Osteocyte (in vitro differentiated cells): ENCODE measurements around the gene SLC22A25. TPM values are rescaled to one million over a fixed set of nuclear protein-coding genes. Genes with fewer than 3 reads are reported as not detected.
"Not testable (repeated sequence)": the region's sequence is repeated elsewhere in the genome, so short reads cannot be mapped to it uniquely, and the experiment has no call there.

ENCODE experiments used
- DNase-seq: peaks from one replicate; pipeline ENCODE4 v3.0.0; 2021; ENCODE audit warnings: mixed read lengths; ENCODE audit not compliant: unreplicated experiment; ENCODE audit errors: extremely low spot score
- H3K27ac Mint-ChIP-seq: one replicate; pipeline ENCODE4 v1.8.0; 2021; ENCODE audit warnings: mild to moderate bottlenecking, mixed read lengths; ENCODE audit not compliant: unreplicated experiment
- H3K27me3 Mint-ChIP-seq: one replicate; pipeline ENCODE4 v1.8.0; 2021; ENCODE audit warnings: mixed read lengths; ENCODE audit not compliant: unreplicated experiment
- H3K36me3 Mint-ChIP-seq: one replicate; pipeline ENCODE4 v1.8.0; 2021; ENCODE audit warnings: mixed read lengths; ENCODE audit not compliant: unreplicated experiment
- H3K4me1 Mint-ChIP-seq: one replicate; pipeline ENCODE4 v1.8.0; 2021; ENCODE audit warnings: mixed read lengths; ENCODE audit not compliant: unreplicated experiment
- H3K4me3 Mint-ChIP-seq: one replicate; pipeline ENCODE4 v1.8.0; 2021; ENCODE audit warnings: mild to moderate bottlenecking, moderate library complexity, mixed read lengths; ENCODE audit not compliant: unreplicated experiment
- H3K9me3 Mint-ChIP-seq: one replicate; pipeline ENCODE4 v1.8.0; 2021; ENCODE audit warnings: mixed read lengths; ENCODE audit not compliant: unreplicated experiment
- total RNA-seq: library from RNA; stranded (reverse); gene quantifications from 2 replicates; pipeline ENCODE4 v1.2.1, GENCODE V29; 2021
- TF ChIP-seq, protein P1 (sequence below): fragments of 200-600 bp; sonication (generic); IDR thresholded peaks from 2 replicates; pipeline ENCODE4 v1.5.0; 2021; ENCODE audit warnings: antibody characterized with exemption, mild to moderate bottlenecking, moderate library complexity

SLC22A25 gene
- total RNA-seq, 1 donor from 2014 or later, result not detected

GRCh38 chr11:63242089-63242781 is 1.2 kb downstream of the SLC22A25 start:
- Mint-ChIP-seq H3K9me3 (no peaks in the 10 kb centered on the region), H3K27ac (no peak overlapping the region), H3K4me3 (no peak overlapping the region), H3K27me3 (no peaks in the 10 kb centered on the region), H3K4me1 (no peaks in the 10 kb centered on the region), H3K36me3 (no peaks in the 10 kb centered on the region)
- TF ChIP-seq, protein P1, sequence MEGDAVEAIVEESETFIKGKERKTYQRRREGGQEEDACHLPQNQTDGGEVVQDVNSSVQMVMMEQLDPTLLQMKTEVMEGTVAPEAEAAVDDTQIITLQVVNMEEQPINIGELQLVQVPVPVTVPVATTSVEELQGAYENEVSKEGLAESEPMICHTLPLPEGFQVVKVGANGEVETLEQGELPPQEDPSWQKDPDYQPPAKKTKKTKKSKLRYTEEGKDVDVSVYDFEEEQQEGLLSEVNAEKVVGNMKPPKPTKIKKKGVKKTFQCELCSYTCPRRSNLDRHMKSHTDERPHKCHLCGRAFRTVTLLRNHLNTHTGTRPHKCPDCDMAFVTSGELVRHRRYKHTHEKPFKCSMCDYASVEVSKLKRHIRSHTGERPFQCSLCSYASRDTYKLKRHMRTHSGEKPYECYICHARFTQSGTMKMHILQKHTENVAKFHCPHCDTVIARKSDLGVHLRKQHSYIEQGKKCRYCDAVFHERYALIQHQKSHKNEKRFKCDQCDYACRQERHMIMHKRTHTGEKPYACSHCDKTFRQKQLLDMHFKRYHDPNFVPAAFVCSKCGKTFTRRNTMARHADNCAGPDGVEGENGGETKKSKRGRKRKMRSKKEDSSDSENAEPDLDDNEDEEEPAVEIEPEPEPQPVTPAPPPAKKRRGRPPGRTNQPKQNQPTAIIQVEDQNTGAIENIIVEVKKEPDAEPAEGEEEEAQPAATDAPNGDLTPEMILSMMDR, result no peak
- no peak for DNase-seq

DNA sequence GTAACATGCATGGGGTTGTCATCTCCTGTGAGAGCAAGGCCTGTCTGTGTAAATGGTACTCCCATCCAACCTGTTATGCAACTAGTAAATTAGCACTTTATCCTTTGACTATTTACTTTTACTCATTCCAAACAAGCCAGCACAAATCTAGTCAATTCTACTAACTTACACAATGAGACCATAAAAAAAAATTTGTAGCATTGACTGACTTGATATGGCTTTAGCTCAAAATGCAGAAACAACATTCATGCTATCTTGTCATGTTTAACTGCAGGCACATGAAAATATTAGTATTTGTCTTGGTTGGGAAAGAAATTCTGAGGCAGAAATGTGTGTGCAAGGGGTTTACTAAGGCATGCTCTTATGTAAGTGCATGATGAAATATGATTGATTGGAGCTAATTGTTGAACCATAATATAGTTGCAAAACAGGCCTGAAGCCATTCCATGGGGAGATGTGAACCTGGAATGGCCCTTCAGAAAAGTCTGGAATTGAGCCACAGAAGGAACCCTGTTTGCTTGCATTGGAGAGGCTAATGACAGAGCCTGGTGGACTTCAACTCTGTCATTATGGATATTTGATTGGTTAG is 2.5 kb downstream of the SLC22A25 start:
- no peak overlapping the region for H3K4me3 Mint-ChIP-seq
- no peak overlapping the region for H3K27ac Mint-ChIP-seq
- H3K36me3 Mint-ChIP-seq, result no peaks in the 10 kb centered on the region
- H3K27me3 Mint-ChIP-seq, result no peaks in the 10 kb centered on the region
- H3K9me3 Mint-ChIP-seq, result peaks cover 4% of the 10 kb centered on the region
- H3K4me1 Mint-ChIP-seq, result no peaks in the 10 kb centered on the region
- DNase-seq, result no peak
- TF ChIP-seq, protein P1, result no peak

DNA sequence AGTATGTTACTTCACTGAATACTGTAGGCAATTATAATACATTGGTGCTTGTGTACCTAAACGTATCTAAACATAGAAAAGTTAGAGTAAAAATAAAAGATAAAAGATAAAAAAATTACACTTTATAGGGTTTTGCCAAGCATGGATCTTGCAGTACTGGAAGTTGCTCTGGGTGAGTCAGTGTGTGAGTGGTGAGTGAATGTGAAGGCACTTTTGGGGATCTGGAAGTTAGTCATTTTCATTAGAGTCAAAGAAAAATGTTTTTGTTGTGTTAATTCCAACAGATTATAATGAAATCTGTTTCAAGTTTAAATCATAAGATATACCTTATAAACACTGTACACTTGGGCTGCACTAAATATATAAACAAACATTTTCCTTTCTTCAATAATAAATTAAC is 3.3 kb downstream of the SLC22A25 start:
- Mint-ChIP-seq H3K4me3 (no peak overlapping the region), H3K36me3 (no peaks in the 10 kb centered on the region), H3K9me3 (peaks cover 8% of the 10 kb centered on the region), H3K27ac (no peak overlapping the region), H3K27me3 (no peaks in the 10 kb centered on the region), H3K4me1 (no peaks in the 10 kb centered on the region)
- TF ChIP-seq, protein P1, result no peak
- DNase-seq, result no peak

DNA sequence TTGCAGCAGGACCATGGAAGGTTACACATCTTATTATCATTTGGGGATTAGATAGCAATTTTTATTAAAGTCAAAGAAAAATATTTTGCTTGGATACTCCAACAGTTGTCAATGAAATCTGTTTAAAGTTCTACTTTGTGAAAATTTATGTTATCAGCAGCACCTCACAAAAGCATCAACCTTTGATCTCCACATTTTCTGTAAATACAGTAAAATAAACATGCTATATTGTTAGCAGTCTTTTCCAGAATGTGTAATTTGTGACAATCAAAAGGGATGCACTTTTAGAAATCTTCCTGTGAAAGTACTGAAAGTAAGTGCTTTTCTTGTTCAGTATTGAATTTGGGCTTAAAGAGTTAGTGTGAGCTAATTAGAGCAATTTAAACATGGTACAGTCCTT is 4.1 kb downstream of the SLC22A25 start:
- H3K27ac Mint-ChIP-seq, result no peak overlapping the region
- no peak overlapping the region for H3K4me3 Mint-ChIP-seq
- no peaks in the 10 kb centered on the region for H3K27me3 Mint-ChIP-seq
- H3K36me3 Mint-ChIP-seq, result no peaks in the 10 kb centered on the region
- H3K9me3 Mint-ChIP-seq, result peaks cover 10% of the 10 kb centered on the region
- TF ChIP-seq, protein P1, result no peak
- no peaks in the 10 kb centered on the region for H3K4me1 Mint-ChIP-seq
- DNase-seq, result no peak

DNA sequence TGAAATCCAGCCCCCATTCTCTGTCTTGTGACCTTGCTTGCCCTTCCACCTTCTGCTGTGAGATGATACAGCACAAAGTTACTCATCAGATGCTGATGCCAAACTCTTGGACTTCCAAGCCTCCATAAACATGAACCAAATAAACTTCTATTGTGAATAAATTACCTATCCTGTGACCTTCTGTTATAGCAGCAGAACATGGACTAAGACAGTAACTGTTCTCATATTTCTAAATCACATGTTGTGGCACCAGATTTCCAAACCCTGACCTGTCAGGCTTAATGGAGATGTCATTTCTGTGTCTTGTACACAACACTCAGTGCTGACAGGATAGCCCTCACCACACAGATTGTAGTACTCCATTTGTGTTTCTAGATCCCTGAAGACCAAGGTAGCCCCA is 6.0 kb downstream of the SLC22A25 start:
- no peaks in the 10 kb centered on the region for H3K36me3 Mint-ChIP-seq
- no peaks in the 10 kb centered on the region for H3K4me1 Mint-ChIP-seq
- no peak overlapping the region for H3K27ac Mint-ChIP-seq
- no peaks in the 10 kb centered on the region for H3K27me3 Mint-ChIP-seq
- peaks cover 11% of the 10 kb centered on the region for H3K9me3 Mint-ChIP-seq
- H3K4me3 Mint-ChIP-seq, result no peak overlapping the region
- no peak for DNase-seq
- TF ChIP-seq, protein P1, result no peak

- H3K27me3 Mint-ChIP-seq, DNase-seq, H3K4me1 Mint-ChIP-seq, H3K27ac Mint-ChIP-seq, H3K4me3 Mint-ChIP-seq, H3K36me3 Mint-ChIP-seq: not testable (repeated sequence)
- peaks cover 14% of the 10 kb centered on the region for H3K9me3 Mint-ChIP-seq
Observed at GRCh38 chr11:63235471-63236461, 7.6 kb downstream of the SLC22A25 start.
